GM21825 (cell line): Measurements from ENCODE around the gene ZXDC.
A peak's percentile ranks its signal among the peaks of the same experiment; 100 is the strongest.

Source experiments
- ATAC-seq: cut with Tn5 transposase; IDR thresholded peaks from one replicate; pipeline ENCODE4 v1.9.1; 2021; ENCODE audit warnings: mild to moderate bottlenecking, moderate library complexity; ENCODE audit not compliant: unreplicated experiment

ZXDC gene

DNA sequence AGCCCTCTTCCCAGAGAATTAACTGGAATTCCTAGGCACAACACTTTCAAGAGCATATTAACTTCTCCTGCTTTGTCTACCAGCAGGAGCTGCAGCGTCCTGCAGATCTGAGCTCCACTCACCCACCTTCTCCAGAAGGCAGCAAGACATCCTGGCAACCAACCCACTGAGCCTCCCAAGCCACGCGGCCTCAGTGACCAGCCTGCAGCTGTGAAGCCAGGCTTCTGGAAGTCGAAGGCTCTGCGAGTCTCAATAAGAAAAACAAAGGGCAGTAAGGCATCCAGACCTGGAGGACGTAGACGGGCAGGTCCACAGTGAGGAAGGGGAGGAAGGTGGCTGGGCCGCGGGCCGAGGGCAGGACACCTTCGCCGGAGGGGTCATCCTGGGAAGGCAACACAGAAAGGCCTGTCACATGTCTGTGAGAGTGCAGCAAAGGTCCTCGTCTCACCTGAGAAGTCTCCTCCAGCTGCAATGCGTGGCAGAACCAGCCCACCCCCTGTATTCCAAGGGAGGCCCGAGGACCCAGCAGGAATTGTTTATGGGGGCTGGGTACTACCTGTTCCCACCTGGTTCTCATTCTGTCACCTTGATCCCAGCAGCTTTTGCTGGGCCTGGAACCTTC lies 36.2 kb downstream of the ZXDC start:
- no peak for ATAC-seq

DNA sequence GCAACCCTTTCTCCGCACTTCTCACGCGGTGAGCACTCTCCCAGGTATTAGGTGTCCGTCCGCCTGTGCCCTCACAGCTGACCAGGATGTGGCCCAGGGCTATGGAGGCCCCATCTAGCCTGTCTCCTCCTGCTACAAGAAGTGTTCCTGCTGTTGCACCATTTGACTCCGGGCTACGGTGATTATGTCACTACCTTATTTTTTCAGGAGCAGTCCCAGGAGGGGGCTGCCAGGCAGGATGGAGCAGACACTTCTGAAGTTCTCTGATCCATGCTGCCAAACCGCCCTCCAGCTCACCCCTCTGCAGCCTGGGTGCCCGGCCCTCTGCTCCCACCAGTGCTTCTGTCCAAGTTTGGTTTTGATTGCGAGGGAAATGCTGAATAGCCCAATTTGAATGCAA lies 36.9 kb downstream of the ZXDC start:
- no peak for ATAC-seq

DNA sequence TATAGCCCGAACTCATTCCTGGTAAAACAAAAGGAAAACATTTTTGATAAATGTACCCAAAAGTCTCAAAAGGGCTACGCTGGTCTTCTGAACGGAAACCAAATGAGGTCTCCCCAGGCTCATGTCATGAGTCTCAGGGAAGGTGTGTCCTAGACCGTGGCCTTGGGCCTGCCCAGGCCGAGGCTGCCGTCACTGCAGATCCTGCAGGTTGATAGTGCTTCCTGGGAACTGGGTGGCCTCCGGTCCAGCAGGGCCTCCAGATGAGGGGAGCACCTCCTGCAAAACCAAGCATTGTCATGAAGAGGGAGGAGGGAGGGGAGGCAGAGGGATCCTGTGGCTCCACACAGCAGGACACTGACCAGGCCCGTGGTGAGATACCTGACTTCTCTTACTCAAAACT lies 37.5 kb downstream of the ZXDC start:
- ATAC-seq, result no peak

DNA sequence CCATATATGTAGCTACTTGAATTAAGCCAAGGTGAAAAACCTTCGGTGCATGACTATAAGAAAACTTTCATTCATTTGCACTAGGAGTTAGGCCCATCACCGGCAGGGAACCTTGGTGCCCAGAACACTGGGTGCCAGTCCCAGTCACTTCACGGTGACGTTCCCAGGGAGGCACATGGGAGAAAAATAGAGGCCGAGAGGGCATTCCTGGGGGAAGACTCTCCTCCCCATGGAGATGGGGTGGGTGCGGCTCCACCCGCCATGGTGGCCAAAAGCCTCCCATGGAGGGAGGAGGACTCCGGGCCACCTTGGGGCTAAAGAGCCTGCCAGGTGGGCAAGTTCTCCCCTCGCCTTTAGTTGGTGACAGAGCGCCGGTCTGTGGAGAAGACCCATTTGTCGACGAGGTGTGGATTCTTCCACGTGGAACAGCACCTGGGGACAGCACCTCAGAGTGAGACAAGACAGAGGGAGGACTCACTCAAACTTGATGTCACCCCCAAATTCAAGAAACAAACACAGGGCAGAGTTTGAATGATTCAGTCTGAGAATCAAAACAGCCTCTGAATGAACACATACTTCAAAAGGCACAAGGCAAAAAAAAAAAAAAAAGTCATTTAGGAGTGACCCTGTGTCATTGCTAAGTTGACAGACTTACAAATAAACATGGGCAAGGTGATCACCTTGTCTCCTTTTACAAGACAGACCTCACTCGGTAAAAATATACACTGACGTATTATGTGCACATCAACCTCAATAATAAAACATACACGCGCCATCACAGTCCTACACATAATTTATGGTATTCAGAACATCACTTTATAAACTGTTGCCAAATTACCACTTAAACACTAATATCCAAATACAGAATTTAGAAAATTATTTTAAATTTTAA lies 38.6 kb downstream of the ZXDC start:
- ATAC-seq, result no peak

GRCh38 chr3:126435456-126436315 lies 40.0 kb downstream of the ZXDC start:
- no peak for ATAC-seq

DNA sequence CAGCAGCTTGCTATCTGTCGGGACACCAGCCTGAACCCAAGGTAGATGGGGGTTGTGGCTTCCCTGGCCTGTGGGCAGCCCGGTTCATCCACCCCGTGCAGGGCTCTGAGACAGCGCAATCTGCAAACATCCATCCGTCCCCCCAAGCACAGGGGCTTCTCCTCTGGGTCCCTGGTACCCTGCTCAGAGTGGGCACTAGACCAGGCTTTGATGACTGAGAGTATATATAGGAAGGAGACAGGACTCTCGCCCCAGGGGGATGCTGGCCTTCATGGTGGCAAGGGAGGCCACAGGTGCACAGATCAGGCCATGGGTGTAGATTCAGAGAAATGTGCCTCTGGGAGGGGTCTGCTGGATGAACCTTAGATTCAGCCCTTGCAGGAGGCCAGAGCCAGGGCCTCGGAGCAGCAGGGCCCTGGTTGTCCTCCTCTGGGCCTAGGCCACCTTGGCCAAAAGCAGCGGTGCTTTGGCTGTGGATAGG lies 40.7 kb downstream of the ZXDC start:
- ATAC-seq, result no peak

DNA sequence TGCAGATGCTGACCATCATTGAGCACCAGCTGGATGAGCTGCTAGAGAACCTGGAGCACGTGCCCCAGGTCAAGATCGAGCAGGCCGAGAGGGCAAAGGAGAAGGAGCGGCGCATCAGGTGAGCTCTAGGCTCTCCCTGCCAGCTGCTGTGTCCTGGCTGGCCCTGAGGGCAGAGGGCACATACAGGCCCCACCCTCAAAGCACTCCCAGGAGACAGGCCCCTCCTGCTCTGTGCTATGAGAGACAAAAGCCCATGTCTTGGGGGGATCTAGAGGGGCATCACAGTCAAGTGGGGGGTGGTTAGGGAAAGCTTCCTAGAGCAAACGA lies 41.5 kb downstream of the ZXDC start:
- no peak for ATAC-seq

DNA sequence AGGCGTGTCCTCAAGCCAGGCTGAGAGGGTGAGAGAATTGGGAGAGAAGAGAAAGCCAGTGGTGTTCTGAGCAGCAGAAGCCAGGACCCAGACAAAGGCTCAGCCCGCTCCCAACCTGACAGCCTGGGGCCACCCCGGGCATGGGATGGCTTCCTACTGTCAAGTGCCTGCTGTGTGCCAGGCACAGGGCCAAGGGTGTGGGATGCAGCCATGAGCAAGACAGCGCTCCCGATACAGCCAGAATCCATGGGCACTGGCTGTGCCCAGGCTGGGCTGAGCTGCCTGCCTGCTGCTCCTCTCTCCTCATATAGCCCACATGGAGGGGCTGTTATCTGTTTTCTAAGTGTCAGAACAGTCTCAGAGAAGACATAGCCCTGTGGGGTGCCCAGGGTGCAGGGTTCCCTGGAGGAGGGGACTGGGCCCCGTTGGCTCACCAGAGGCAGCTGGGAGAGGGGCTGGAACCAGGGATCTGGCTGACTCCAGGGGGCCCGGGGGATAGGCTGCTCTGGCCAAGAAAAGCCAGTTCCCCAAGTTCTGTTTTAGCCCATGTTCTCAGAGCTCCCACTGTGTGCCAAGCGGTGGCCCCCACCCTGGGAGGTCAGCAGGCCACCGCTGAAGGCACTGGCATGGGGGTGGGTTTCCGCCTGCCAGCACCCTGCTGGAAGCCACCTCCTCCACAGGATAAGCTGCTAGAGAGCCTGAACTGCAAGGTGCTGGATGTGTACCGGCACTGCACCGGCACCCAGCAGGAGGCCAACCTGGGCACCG lies 42.0 kb downstream of the ZXDC start:
- ATAC-seq, result no peak

- ATAC-seq, result no peak
Measured at GRCh38 chr3:126433105-126433430, 42.6 kb downstream of the ZXDC start.

DNA sequence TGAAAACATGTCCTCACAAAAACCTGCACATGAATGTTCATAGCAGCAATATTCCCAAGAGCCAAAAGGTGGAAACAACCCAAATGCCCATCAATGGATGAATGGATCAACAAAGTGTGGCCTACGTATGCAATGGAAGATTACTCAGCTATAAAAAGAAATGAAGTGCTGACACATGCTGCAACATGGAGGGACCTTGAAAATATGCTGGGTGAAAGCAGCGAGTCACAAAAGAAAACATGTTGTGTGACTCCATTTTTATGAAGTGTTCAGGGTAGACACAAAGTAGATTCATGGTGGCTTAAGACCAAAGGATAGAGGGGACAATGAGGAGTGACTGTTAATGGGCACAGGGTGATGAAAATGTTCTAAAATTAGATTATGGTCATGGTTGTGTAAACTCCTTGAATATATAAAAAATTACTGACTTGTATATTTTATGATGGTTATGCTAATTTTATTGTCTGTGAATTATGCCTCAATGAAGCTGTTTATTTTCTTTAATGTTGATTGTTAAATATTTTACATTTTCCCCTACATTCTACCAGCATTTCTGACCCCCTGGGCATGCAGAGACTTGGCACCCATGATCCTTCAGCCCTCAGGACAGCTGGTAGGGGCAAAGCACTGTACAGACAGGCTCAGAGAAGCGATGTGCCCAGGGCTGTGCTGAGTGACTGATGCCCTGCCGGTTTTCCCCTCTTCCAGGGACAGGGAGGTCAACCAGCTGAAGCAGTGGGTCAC lies 43.2 kb downstream of the ZXDC start:
- ATAC-seq, result no peak

DNA sequence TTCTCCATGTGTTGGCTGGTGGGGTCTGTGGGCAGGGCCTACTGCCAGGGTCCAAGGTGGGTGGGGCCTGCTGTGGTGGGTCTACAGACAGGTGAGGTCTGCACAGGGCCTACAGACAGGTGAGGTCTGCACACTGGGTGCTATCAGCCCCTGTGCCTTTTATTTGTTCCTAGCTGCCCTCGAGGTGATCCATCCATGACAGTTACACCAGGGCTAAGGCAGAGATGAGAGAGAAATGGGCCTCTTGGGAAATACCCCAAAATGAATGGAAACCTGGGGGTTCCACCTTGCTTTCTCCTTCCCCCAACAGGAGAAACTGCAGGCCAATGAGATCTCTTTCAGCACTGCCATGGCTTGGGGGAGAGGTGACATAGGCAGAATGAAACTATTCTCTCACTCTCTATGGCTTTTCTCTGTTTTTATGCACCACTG lies 44.6 kb downstream of the ZXDC start:
- peak; percentile 78 for ATAC-seq

DNA sequence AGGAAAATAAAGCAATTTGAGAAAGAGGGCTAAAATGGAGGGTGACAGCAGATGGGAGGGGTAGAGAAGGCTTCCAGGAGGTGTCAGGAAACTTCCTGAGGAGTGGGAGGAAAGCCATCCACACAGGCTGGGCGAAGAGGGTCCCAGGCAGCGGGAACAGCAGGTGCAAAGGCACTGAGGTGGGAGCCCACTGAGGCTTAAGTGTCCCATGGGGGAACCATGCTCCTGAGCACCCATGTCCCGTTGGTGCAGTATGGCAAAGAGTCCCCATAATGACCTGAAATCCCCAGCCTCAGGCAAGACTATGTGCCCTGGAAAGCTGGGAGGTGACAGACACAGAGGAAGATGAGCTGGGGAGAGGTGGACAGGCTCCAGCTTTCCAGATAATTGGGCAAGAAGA lies 50.9 kb downstream of the ZXDC start:
- ATAC-seq, result no peak

DNA sequence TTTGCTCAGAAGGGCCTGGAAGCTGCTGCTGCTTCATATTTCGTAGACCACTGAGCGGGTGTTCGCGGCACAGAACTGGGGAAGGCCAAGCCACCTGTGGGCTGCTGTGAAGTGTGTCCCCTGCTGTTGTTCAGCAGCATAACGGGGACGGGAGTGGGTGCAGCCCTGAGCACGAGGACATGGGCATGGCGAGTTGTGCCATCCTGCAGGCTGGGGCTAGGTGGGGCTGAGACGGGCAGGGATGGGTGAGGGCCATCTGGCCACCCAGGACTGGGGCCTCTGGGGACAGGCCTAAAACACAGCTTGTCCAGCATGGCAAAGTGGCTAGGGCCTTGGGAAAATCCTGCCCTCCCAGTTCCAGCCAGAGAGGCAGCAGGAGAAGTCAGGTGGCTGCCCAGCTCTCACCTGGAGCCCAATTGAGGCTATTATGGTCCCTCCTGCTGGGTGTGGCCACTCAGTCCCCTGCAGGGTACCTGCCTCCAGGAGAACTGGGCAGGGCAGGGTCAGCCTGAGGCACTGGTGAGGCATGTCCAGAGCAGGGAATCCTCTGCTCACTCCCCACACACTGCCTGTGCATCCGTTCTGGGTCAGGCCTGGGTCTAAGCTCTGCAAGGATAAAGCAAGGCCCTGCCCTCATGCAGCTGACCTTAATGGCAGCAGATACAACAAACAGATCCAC lies 51.5 kb downstream of the ZXDC start:
- ATAC-seq, result no peak

GRCh38 chr3:126423191-126424038 lies 52.3 kb downstream of the ZXDC start:
- no peak for ATAC-seq

- ATAC-seq, result no peak
Measured at GRCh38 chr3:126422571-126423091, 53.1 kb downstream of the ZXDC start.

DNA sequence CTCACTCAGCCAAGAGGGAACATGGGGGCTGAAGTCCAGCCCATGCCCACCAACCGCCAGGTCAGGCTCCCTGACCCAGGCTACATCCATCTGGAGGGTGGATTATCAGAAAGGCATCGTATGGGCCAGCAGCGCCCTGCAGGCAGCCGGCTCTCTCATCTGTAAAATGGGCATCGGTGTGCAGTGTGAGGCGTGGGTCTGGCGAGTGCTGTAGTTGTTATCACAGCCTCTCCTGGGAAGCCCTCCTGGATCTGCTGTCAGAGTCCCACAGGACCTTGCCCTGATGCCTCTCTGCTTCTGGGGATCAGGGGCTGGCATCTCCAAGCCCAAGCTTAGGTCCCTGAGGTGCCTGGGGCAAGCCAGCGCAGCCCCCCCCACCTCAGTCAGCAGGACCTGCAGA lies 53.6 kb downstream of the ZXDC start:
- ATAC-seq, result no peak

GRCh38 chr3:126421573-126422119 lies 54.0 kb downstream of the ZXDC start:
- no peak for ATAC-seq
